ENCODE measurements around the gene WDR91.
A peak's percentile ranks its signal among the peaks of the same experiment; 100 is the strongest.
"Not testable (repeated sequence)": the region's sequence is repeated elsewhere in the genome, so short reads cannot be mapped to it uniquely, and the experiment has no call there.

WDR91 gene

GRCh38 chr7:135215698-135216097 lies 4.4 kb upstream of the WDR91 start:
- no peak overlapping the region for H3K4me3 Mint-ChIP-seq
- H3K4me1 Mint-ChIP-seq = peaks cover 9 to 17% of the 10 kb centered on the region in 2 donors
- DNase-seq (no peak), ATAC-seq (replicated peaks) (no peak)
- no peak overlapping the region for H3K27ac Mint-ChIP-seq
- peaks cover 0 to 7% of the 10 kb centered on the region in 2 donors for H3K27me3 Mint-ChIP-seq
- H3K9me3 Mint-ChIP-seq = peaks cover 1 to 7% of the 10 kb centered on the region in 2 donors
- peaks cover 9 to 16% of the 10 kb centered on the region in 2 donors for H3K36me3 Mint-ChIP-seq

- Mint-ChIP-seq H3K27ac (no peak overlapping the region), H3K27me3 (peaks cover 0 to 7% of the 10 kb centered on the region in 2 donors), H3K9me3 (peaks cover 0 to 1% of the 10 kb centered on the region in 2 donors), H3K4me1 (peaks cover 9 to 18% of the 10 kb centered on the region in 2 donors), H3K36me3 (peaks cover 4 to 16% of the 10 kb centered on the region in 2 donors), H3K4me3 (no peak overlapping the region)
- DNase-seq = no peak
- no peak for ATAC-seq (replicated peaks)
Measured at GRCh38 chr7:135215180-135215579, 3.9 kb upstream of the WDR91 start.

- H3K4me3 Mint-ChIP-seq = peak overlapping the region in 1 of 2 donors; percentile 13
- H3K4me1 Mint-ChIP-seq = peaks cover 11 to 32% of the 10 kb centered on the region in 2 donors
- H3K9me3 Mint-ChIP-seq = no peaks in the 10 kb centered on the region
- H3K27ac Mint-ChIP-seq = peak overlapping the region; percentile 56
- H3K36me3 Mint-ChIP-seq = peaks cover 9 to 26% of the 10 kb centered on the region in 2 donors
- no peak for ATAC-seq (replicated peaks)
- no peak for DNase-seq
- H3K27me3 Mint-ChIP-seq = peaks cover 0 to 7% of the 10 kb centered on the region in 2 donors
Measured at GRCh38 chr7:135213831-135214230, 2.5 kb upstream of the WDR91 start.

GRCh38 chr7:135211946-135212685 lies 790 bp upstream of the WDR91 start:
- H3K9me3 Mint-ChIP-seq; H3K27me3 Mint-ChIP-seq; ATAC-seq (replicated peaks); DNase-seq: not testable (repeated sequence)
- peak overlapping the region; percentile 99 for H3K27ac Mint-ChIP-seq
- peaks cover 28 to 49% of the 10 kb centered on the region in 2 donors for H3K4me1 Mint-ChIP-seq
- peaks cover 25 to 43% of the 10 kb centered on the region in 2 donors for H3K36me3 Mint-ChIP-seq
- peak overlapping the region; percentile 92 to 97 for H3K4me3 Mint-ChIP-seq

GRCh38 chr7:135210888-135211178 lies 493 bp downstream of the WDR91 start:
- peak; percentile 2 to 6 for ATAC-seq (replicated peaks)
- Mint-ChIP-seq H3K36me3 (peaks cover 36 to 54% of the 10 kb centered on the region in 2 donors), H3K4me1 (peaks cover 37 to 62% of the 10 kb centered on the region in 2 donors), H3K4me3 (peak overlapping the region; percentile 92 to 97), H3K9me3 (no peaks in the 10 kb centered on the region), H3K27me3 (no peaks in the 10 kb centered on the region), H3K27ac (peak overlapping the region; percentile 99)
- DNase-seq = no peak

GRCh38 chr7:135209225-135209834 lies 2.0 kb downstream of the WDR91 start:
- Mint-ChIP-seq H3K27ac (peak overlapping the region; percentile 99), H3K27me3 (no peaks in the 10 kb centered on the region), H3K4me3 (peak overlapping the region; percentile 92 to 97), H3K4me1 (peaks cover 43 to 70% of the 10 kb centered on the region in 2 donors), H3K36me3 (peaks cover 49 to 67% of the 10 kb centered on the region in 2 donors), H3K9me3 (no peaks in the 10 kb centered on the region)
- ATAC-seq (replicated peaks) (no peak), DNase-seq (no peak)

- Mint-ChIP-seq H3K4me1 (peaks cover 44 to 69% of the 10 kb centered on the region in 2 donors), H3K27ac (peak overlapping the region; percentile 99)
- no peak for DNase-seq
Measured at GRCh38 chr7:135208102-135208793, 3.1 kb downstream of the WDR91 start.

GRCh38 chr7:135207406-135208101 lies 3.8 kb downstream of the WDR91 start:
- H3K4me1 Mint-ChIP-seq = peaks cover 48 to 73% of the 10 kb centered on the region in 2 donors
- H3K36me3 Mint-ChIP-seq = peaks cover 65 to 82% of the 10 kb centered on the region in 2 donors
- ATAC-seq (replicated peaks) (no peak), DNase-seq (no peak)
- H3K9me3 Mint-ChIP-seq = no peaks in the 10 kb centered on the region
- H3K27me3 Mint-ChIP-seq = no peaks in the 10 kb centered on the region
- H3K4me3 Mint-ChIP-seq = peak overlapping the region; percentile 92 to 97
- peak overlapping the region; percentile 99 for H3K27ac Mint-ChIP-seq

More at GRCh38 chr7:135208102-135208793, 3.1 kb downstream of the WDR91 start:
- Mint-ChIP-seq H3K27me3 (no peaks in the 10 kb centered on the region), H3K4me3 (peak overlapping the region; percentile 92 to 97), H3K36me3 (peaks cover 59 to 75% of the 10 kb centered on the region in 2 donors), H3K9me3 (no peaks in the 10 kb centered on the region)
- no peak for ATAC-seq (replicated peaks)

GRCh38 chr7:135206941-135207391 lies 4.4 kb downstream of the WDR91 start:
- Mint-ChIP-seq H3K9me3 (no peaks in the 10 kb centered on the region), H3K4me3 (peak overlapping the region; percentile 92 to 97), H3K4me1 (peaks cover 51 to 78% of the 10 kb centered on the region in 2 donors), H3K27me3 (no peaks in the 10 kb centered on the region), H3K36me3 (peaks cover 70 to 88% of the 10 kb centered on the region in 2 donors), H3K27ac (peak overlapping the region; percentile 99)
- DNase-seq (peak; percentile 38), ATAC-seq (replicated peaks) (peak; percentile 52 to 57)

GRCh38 chr7:135205850-135206249 lies 5.5 kb downstream of the WDR91 start:
- DNase-seq (no peak), ATAC-seq (replicated peaks) (no peak)
- no peaks in the 10 kb centered on the region for H3K27me3 Mint-ChIP-seq
- peak overlapping the region; percentile 79 to 81 for H3K4me3 Mint-ChIP-seq
- no peaks in the 10 kb centered on the region for H3K9me3 Mint-ChIP-seq
- peaks cover 75 to 92% of the 10 kb centered on the region in 2 donors for H3K36me3 Mint-ChIP-seq
- peaks cover 54 to 78% of the 10 kb centered on the region in 2 donors for H3K4me1 Mint-ChIP-seq
- peak overlapping the region; percentile 82 for H3K27ac Mint-ChIP-seq

GRCh38 chr7:135204876-135205275 lies 6.5 kb downstream of the WDR91 start:
- DNase-seq = no peak
- H3K27me3 Mint-ChIP-seq = no peaks in the 10 kb centered on the region
- peak overlapping the region; percentile 52 to 79 for H3K4me3 Mint-ChIP-seq
- no peaks in the 10 kb centered on the region for H3K9me3 Mint-ChIP-seq
- H3K27ac Mint-ChIP-seq = peak overlapping the region; percentile 53
- peaks cover 57 to 74% of the 10 kb centered on the region in 2 donors for H3K4me1 Mint-ChIP-seq
- peaks cover 80 to 89% of the 10 kb centered on the region in 2 donors for H3K36me3 Mint-ChIP-seq
- no peak for ATAC-seq (replicated peaks)

- Mint-ChIP-seq H3K9me3 (no peaks in the 10 kb centered on the region), H3K4me3 (peak overlapping the region; percentile 46 to 73), H3K4me1 (peaks cover 60 to 73% of the 10 kb centered on the region in 2 donors), H3K36me3 (peaks cover 83 to 90% of the 10 kb centered on the region in 2 donors), H3K27ac (peak overlapping the region; percentile 31), H3K27me3 (no peaks in the 10 kb centered on the region)
- no peak for ATAC-seq (replicated peaks)
- DNase-seq = no peak
Measured at GRCh38 chr7:135204341-135204749, 7.0 kb downstream of the WDR91 start.

- peaks cover 82 to 91% of the 10 kb centered on the region in 2 donors for H3K36me3 Mint-ChIP-seq
- H3K4me1 Mint-ChIP-seq = peaks cover 56 to 67% of the 10 kb centered on the region in 2 donors
- ATAC-seq (replicated peaks) (no peak), DNase-seq (no peak)
- no peak overlapping the region for H3K4me3 Mint-ChIP-seq
- H3K27ac Mint-ChIP-seq = no peak overlapping the region
- H3K9me3 Mint-ChIP-seq = no peaks in the 10 kb centered on the region
- no peaks in the 10 kb centered on the region for H3K27me3 Mint-ChIP-seq
Measured at GRCh38 chr7:135201350-135201749, 10.0 kb downstream of the WDR91 start.

All from stimulated activated naive B cell treated with anti-CD40 and anti-IgM and Interleukin-4, amounts not matched to agents 10 μg/mL and 1 μg/mL and 100 μg/mL, for 72 hours (primary cell).